ENCODE results near the gene SLC9A3.

SLC9A3 gene

DNA sequence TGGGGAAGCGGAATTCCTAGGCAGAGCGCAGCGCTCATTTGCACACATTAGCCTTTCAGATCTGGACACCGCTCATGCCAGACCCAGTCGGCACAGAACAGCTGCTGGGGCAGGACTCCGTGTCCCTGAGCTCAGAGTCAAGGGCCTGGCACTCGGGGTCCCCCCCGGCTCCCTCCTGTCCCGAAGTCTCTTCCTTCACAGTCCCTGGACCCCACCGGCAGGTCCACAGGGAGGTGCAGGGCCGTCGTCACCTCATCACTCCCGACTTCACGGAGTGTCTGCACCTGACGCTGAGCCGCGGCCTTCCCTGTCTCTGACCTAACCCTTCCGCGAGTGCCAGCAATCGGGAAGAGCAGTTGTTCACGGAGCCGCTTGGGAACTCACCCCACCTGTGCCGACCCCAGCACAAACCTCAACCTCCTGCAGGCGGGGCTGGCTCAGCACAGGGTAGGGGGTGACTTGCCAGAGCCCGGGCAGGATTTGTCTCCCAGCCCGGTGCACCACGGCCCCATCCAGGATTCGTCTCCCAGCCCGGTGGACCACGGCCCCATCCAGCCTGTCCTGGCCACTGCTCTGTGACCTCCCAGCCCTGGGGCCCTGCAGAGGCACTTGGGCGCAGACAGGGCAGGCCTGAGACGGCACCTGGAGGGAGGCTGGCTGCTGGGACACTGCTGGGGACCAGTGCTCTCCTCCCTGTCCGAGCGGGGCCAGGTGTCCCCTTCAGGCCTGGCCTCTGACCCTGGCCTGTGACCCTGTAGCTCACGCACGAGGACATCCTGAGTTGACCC, 9.9 kb upstream of the SLC9A3 start (continued):
- TF ChIP-seq, protein P1, sequence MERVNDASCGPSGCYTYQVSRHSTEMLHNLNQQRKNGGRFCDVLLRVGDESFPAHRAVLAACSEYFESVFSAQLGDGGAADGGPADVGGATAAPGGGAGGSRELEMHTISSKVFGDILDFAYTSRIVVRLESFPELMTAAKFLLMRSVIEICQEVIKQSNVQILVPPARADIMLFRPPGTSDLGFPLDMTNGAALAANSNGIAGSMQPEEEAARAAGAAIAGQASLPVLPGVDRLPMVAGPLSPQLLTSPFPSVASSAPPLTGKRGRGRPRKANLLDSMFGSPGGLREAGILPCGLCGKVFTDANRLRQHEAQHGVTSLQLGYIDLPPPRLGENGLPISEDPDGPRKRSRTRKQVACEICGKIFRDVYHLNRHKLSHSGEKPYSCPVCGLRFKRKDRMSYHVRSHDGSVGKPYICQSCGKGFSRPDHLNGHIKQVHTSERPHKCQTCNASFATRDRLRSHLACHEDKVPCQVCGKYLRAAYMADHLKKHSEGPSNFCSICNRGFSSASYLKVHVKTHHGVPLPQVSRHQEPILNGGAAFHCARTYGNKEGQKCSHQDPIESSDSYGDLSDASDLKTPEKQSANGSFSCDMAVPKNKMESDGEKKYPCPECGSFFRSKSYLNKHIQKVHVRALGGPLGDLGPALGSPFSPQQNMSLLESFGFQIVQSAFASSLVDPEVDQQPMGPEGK (CRISPR knock-in tag; IDR thresholded peaks at IDR 0.05; ENCODE audit: borderline replicate concordance), result no peak
- no peak for TF ChIP-seq BACH2 (CRISPR knock-in tag; IDR thresholded peaks at IDR 0.05; ENCODE audit: borderline replicate concordance)
- TF ChIP-seq SNAI2 (CRISPR knock-in tag; IDR thresholded peaks at IDR 0.05), result no peak
- TF ChIP-seq PPARA (CRISPR knock-in tag; IDR thresholded peaks at IDR 0.05; ENCODE audit: borderline replicate concordance), result no peak

DNA sequence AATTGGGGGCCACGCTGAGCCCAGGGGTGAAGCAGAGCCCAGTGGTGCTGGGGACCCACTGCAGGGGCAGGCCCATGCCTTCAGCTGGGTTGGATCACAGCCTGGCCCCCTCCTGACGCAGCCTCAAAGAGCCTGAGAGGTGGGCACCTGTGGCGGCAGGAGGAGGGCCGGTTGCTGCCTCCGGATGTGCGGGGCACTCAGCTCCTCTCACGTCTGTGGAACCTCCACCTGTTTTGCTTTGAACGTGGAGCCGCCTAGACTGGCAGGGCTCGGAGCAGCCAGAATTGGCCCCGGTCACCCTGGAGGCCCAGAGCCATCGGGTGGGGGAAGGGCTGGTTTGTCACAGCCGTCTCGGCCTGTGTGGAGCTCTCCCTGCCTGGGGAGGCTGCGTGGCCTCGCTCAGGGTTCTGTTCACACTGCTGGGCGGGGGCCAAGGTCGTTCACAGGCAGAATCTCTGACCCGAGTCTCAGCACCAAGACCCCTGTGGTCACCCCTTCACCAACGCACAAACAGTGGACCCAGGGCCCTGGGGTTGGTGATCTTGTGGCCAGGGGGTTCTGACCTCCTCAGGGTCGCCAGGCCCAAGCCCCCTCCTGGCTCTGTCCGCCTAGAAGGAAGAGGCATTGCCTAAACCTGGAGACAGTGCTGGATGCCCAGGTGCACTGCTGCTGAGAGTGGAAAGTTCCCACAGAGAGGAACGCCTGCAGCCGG, 9.2 kb upstream of the SLC9A3 start:
- ATAC-seq, result no peak
- TF ChIP-seq ZNF70 (CRISPR knock-in tag; IDR thresholded peaks at IDR 0.05), result no peak
- TF ChIP-seq, protein P2, sequence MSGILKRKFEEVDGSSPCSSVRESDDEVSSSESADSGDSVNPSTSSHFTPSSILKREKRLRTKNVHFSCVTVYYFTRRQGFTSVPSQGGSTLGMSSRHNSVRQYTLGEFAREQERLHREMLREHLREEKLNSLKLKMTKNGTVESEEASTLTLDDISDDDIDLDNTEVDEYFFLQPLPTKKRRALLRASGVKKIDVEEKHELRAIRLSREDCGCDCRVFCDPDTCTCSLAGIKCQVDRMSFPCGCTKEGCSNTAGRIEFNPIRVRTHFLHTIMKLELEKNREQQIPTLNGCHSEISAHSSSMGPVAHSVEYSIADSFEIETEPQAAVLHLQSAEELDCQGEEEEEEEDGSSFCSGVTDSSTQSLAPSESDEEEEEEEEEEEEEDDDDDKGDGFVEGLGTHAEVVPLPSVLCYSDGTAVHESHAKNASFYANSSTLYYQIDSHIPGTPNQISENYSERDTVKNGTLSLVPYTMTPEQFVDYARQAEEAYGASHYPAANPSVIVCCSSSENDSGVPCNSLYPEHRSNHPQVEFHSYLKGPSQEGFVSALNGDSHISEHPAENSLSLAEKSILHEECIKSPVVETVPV (CRISPR knock-in tag; IDR thresholded peaks at IDR 0.05), result no peak
- TF ChIP-seq, protein P3, sequence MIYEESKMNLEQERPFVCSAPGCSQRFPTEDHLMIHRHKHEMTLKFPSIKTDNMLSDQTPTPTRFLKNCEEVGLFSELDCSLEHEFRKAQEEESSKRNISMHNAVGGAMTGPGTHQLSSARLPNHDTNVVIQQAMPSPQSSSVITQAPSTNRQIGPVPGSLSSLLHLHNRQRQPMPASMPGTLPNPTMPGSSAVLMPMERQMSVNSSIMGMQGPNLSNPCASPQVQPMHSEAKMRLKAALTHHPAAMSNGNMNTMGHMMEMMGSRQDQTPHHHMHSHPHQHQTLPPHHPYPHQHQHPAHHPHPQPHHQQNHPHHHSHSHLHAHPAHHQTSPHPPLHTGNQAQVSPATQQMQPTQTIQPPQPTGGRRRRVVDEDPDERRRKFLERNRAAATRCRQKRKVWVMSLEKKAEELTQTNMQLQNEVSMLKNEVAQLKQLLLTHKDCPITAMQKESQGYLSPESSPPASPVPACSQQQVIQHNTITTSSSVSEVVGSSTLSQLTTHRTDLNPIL (CRISPR knock-in tag; IDR thresholded peaks at IDR 0.05; ENCODE audit: low read depth), result no peak
- TF ChIP-seq RARB (CRISPR knock-in tag; IDR thresholded peaks at IDR 0.05), result no peak
- TF ChIP-seq ZFP3 (CRISPR knock-in tag; IDR thresholded peaks at IDR 0.05), result no peak
- no peak for TF ChIP-seq TCF4 (CRISPR knock-in tag; IDR thresholded peaks at IDR 0.05; ENCODE audit: borderline replicate concordance)
- no peak for TF ChIP-seq ISL1 (CRISPR knock-in tag; IDR thresholded peaks at IDR 0.05)
- no peak for TF ChIP-seq GLIS3 (CRISPR knock-in tag; IDR thresholded peaks at IDR 0.05)
- TF ChIP-seq OSR1 (CRISPR knock-in tag; IDR thresholded peaks at IDR 0.05), result no peak

DNA sequence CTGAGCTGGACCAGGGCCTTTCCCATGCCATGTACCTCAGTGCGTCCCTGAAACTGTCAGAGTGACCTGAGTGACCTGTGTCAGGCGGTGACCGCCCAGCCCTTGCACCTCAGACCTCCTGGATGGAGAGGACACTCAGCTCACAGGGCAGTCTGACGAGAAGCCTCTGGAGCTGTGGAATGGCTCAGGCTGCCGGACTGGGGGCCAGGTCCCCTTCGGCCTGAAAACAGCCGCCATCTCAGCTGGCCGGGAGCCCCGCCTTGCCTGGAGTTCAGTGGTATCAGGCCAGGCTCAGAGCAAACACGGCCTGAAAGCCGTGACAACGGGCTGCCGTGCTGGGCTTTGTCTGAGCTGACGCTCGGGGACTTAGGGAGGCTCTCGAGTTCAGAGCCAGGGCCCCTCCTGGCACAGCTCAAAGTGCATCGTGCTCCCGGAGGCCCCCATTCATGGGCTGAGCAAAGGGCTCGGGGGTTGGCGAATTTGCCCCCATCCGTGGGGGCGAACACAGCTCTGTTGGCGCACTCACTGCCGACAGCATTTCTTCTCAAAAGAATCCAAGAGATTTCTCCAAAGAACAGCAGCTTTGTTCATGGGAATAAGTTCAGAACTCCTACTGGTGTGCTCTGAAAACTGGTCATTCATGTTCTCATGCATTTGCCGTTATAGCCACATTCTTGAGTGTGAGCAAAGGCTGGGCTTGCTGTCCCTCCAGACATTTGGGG, 8.4 kb upstream of the SLC9A3 start:
- no peak for TF ChIP-seq ZFP3 (CRISPR knock-in tag; IDR thresholded peaks at IDR 0.05)
- no peak for TF ChIP-seq CSDC2 (CRISPR knock-in tag; IDR thresholded peaks at IDR 0.05)
- no peak for TF ChIP-seq GLIS3 (CRISPR knock-in tag; IDR thresholded peaks at IDR 0.05)
- no peak for TF ChIP-seq ZNF8 (CRISPR knock-in tag; IDR thresholded peaks at IDR 0.05)
- no peak for TF ChIP-seq TOX (CRISPR knock-in tag; IDR thresholded peaks at IDR 0.05; ENCODE audit: borderline replicate concordance)
- TF ChIP-seq ZNF565 (CRISPR knock-in tag; conservative IDR thresholded peaks at IDR 0.05; ENCODE audit: low read depth), result no peak
- TF ChIP-seq ISL1 (CRISPR knock-in tag; IDR thresholded peaks at IDR 0.05), result no peak
- TF ChIP-seq ZC3H10 (CRISPR knock-in tag; IDR thresholded peaks at IDR 0.05), result no peak
- TF ChIP-seq, protein P2 (CRISPR knock-in tag; IDR thresholded peaks at IDR 0.05), result no peak
- TF ChIP-seq RARB (CRISPR knock-in tag; IDR thresholded peaks at IDR 0.05), result no peak
- no peak for TF ChIP-seq SNAI2 (CRISPR knock-in tag; IDR thresholded peaks at IDR 0.05)
- TF ChIP-seq, protein P4, sequence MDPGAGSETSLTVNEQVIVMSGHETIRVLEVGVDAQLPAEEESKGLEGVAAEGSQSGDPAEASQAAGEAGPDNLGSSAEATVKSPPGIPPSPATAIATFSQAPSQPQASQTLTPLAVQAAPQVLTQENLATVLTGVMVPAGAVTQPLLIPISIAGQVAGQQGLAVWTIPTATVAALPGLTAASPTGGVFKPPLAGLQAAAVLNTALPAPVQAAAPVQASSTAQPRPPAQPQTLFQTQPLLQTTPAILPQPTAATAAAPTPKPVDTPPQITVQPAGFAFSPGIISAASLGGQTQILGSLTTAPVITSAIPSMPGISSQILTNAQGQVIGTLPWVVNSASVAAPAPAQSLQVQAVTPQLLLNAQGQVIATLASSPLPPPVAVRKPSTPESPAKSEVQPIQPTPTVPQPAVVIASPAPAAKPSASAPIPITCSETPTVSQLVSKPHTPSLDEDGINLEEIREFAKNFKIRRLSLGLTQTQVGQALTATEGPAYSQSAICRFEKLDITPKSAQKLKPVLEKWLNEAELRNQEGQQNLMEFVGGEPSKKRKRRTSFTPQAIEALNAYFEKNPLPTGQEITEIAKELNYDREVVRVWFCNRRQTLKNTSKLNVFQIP (CRISPR knock-in tag; IDR thresholded peaks at IDR 0.05; ENCODE audit: borderline replicate concordance, low read depth), result no peak
- no peak for TF ChIP-seq ARNTL (CRISPR knock-in tag; IDR thresholded peaks at IDR 0.05; ENCODE audit: borderline replicate concordance, low read depth)
- TF ChIP-seq, protein P3 (CRISPR knock-in tag; IDR thresholded peaks at IDR 0.05; ENCODE audit: low read depth), result no peak
- TF ChIP-seq ZNF70 (CRISPR knock-in tag; IDR thresholded peaks at IDR 0.05), result no peak
- TF ChIP-seq TCF4 (CRISPR knock-in tag; IDR thresholded peaks at IDR 0.05; ENCODE audit: borderline replicate concordance), result no peak
- TF ChIP-seq, protein P5, sequence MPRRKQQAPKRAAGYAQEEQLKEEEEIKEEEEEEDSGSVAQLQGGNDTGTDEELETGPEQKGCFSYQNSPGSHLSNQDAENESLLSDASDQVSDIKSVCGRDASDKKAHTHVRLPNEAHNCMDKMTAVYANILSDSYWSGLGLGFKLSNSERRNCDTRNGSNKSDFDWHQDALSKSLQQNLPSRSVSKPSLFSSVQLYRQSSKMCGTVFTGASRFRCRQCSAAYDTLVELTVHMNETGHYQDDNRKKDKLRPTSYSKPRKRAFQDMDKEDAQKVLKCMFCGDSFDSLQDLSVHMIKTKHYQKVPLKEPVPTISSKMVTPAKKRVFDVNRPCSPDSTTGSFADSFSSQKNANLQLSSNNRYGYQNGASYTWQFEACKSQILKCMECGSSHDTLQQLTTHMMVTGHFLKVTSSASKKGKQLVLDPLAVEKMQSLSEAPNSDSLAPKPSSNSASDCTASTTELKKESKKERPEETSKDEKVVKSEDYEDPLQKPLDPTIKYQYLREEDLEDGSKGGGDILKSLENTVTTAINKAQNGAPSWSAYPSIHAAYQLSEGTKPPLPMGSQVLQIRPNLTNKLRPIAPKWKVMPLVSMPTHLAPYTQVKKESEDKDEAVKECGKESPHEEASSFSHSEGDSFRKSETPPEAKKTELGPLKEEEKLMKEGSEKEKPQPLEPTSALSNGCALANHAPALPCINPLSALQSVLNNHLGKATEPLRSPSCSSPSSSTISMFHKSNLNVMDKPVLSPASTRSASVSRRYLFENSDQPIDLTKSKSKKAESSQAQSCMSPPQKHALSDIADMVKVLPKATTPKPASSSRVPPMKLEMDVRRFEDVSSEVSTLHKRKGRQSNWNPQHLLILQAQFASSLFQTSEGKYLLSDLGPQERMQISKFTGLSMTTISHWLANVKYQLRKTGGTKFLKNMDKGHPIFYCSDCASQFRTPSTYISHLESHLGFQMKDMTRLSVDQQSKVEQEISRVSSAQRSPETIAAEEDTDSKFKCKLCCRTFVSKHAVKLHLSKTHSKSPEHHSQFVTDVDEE (CRISPR knock-in tag; IDR thresholded peaks at IDR 0.05), result no peak
- no peak for TF ChIP-seq PPARA (CRISPR knock-in tag; IDR thresholded peaks at IDR 0.05; ENCODE audit: borderline replicate concordance)
- no peak for ATAC-seq

Measured in SK-N-SH treated with all-trans-retinoic acid at 6 μM for 48 hours (cell line).